Pancreas (tissue), 8 donors: Measurements from ENCODE around the gene TMEM30A. TPM values are rescaled to one million over a fixed set of nuclear protein-coding genes. Genes with fewer than 3 reads are reported as not detected.

Source experiments
- polyA plus RNA-seq, 2 donors: library from polyadenylated mRNA; stranded (reverse); fragments of 200-250 nt; gene quantifications; one replicate each; pipeline ENCODE4 v1.2.3, GENCODE V29; 2013
- total RNA-seq, 6 donors: library from RNA; stranded (reverse); fragmentation: NEBNext Ultra II Directional in 4 of 6; extraction: Animal tissue kit (Norgen Biotek cat#: 25700) in 4 of 6; gene quantifications; one replicate each; pipeline versions ENCODE4 v1.2.1 to v1.2.4, GENCODE V29; 2021 to 2023
- donor health status: healthy with polysubstance abuse.
- donor health status: DM: no; HTN: no; CAD: no; lungs with moderate emphysema.
- donor health status: DM: no; HTN: no; CAD: no.
- donor health status: Bipolar disorder and iron deficiency.
- donor health status: DM: yes; HTN: yes; CAD: no.
- donor health status: DM: no; HTN: no; CAD: no.
- donor health status: DM: no; HTN: no; CAD: no.
- donor health status: DM: yes; HTN: yes; CAD: no.

The TMEM30A gene
- total and polyA plus RNA-seq, 8 donors: 21.2 to 85.5 (median 66.5) TPM

Other genes with a start within 250 kb of the TMEM30A start
- gene COL12A1, start 78.7 kb downstream of the TMEM30A start, total RNA-seq: 10 to 100 TPM in 2 of 6 donors, 1 to 10 TPM in 4; 2.8 to 19.3 (median 5.2) TPM
- gene COL12A1, start 78.7 kb downstream of the TMEM30A start, polyA plus RNA-seq: 1 to 10 TPM; 1.2 to 2.0 TPM
- gene COX7A2, start 41.0 kb downstream of the TMEM30A start, total RNA-seq: 100 to 1,000 TPM in 4 of 6 donors, 10 to 100 TPM in 2; 76.5 to 147 (median 125) TPM
- 100 to 1,000 TPM; 188 to 214 TPM for gene COX7A2, start 41.0 kb downstream of the TMEM30A start, polyA plus RNA-seq
- 1 to 10 TPM in 5 of 6 donors, under 1 TPM in 1; 0.88 to 3.6 (median 1.6) TPM for gene FILIP1, start 209.0 kb upstream of the TMEM30A start, total RNA-seq
- gene FILIP1, start 209.0 kb upstream of the TMEM30A start, polyA plus RNA-seq: under 1 TPM; 0.33 to 0.87 TPM